ENCODE data around the gene MNX1.

The MNX1 gene

DNA sequence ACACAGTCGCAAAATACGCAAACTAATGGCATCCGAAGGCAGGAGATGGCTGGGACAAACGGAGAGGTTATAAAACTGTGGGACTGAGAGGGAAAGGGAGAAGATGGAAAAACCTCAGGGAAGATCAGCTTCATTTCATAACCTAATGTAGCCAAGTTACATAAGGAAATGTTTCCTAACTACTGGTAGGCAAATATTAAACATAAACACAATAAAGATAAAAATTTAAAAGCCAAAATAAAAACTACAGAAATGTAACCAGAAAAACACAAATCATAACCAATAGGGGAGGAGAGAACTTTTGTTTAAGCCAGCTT, 13.1 kb upstream of the MNX1 start:
- Histone ChIP-seq H4K20me1 (ENCODE audit: control insufficient read depth, insufficient read depth, low read depth, low read length) (no peaks in the 10 kb centered on the region), H3K27me3 (ENCODE audit: control insufficient read depth, low read length) (peaks cover 31% of the 10 kb centered on the region), H3K9me2 (replicated peaks; ENCODE audit: control insufficient read depth, low read length) (no peaks in the 10 kb centered on the region), H3K9me3 (ENCODE audit: control insufficient read depth, insufficient read depth, low read length) (no peaks in the 10 kb centered on the region), H3K36me3 (ENCODE audit: control insufficient read depth, low read length) (no peaks in the 10 kb centered on the region), H3F3A (ENCODE audit: control insufficient read depth, insufficient read depth) (no peaks in the 10 kb centered on the region), H3K79me2 (ENCODE audit: control insufficient read depth, low read length) (no peaks in the 10 kb centered on the region), H3K4me1 (ENCODE audit: control insufficient read depth, low read length) (no peaks in the 10 kb centered on the region), H3K4me2 (ENCODE audit: low read length) (no peak overlapping the region), H3K27ac (ENCODE audit: low read depth, low read length) (no peak overlapping the region), H3K4me3 (ENCODE audit: low read length) (no peak overlapping the region)
- TF ChIP-seq CTCF (IDR thresholded peaks at IDR 0.05; ENCODE audit: low read depth, low read length, poor library complexity, severe bottlenecking) (no peak), EZH2phosphoT487 (IDR thresholded peaks at IDR 0.05; ENCODE audit: borderline replicate concordance, low read length) (no peak)

DNA sequence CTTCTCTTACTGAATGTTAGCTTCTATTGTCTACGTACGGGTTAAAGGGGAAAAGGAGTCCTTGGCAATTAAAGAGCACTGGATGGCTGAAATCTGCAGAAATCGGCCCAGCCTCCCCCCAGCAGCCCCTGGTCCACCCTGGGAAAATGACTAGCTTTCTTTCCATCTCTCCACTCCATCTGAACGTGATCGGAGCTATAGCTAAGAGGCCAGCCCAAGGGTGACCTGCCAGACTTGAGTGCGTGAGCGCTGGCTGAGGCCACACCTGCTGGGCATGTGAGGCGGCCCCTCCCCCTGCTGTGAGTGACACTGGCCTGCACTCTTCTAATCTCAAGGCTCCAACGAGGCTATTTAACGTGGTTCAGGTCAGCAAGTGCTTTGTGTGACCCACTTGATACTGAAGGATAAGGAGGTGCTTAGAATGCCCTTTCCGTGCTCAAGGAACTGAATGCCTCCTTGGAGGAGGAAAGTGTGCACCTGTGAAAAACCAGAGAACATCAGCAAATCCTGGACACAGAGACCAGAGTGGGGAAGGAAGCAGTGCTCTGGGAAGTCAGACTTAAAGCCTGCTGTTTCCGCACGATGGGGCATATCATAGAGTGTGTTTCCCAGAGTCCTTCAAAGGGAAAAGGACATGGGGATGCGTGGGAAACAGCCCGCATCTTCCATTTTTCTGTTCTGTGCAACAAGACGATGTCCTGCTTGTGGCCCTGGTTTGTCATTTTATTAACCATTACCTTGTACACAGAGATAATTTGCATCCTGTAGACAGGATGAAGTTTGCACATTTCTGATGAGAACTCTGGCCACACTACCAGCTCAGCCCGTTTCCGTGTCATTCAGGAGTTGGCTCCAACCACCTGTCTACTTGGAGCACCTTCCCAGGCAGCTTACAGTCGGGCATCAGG, 12.5 kb upstream of the MNX1 start:
- H3K36me3 ChIP-seq (ENCODE audit: control insufficient read depth, low read length), result no peaks in the 10 kb centered on the region
- H3K4me1 ChIP-seq (ENCODE audit: control insufficient read depth, low read length), result no peaks in the 10 kb centered on the region
- peaks cover 33% of the 10 kb centered on the region for H3K27me3 ChIP-seq (ENCODE audit: control insufficient read depth, low read length)
- no peak overlapping the region for H3K4me2 ChIP-seq (ENCODE audit: low read length)
- no peaks in the 10 kb centered on the region for H4K20me1 ChIP-seq (ENCODE audit: control insufficient read depth, insufficient read depth, low read depth, low read length)
- no peaks in the 10 kb centered on the region for H3K79me2 ChIP-seq (ENCODE audit: control insufficient read depth, low read length)
- H3K4me3 ChIP-seq (ENCODE audit: low read length), result no peak overlapping the region
- H3K27ac ChIP-seq (ENCODE audit: low read depth, low read length), result no peak overlapping the region
- TF ChIP-seq EZH2phosphoT487 (IDR thresholded peaks at IDR 0.05; ENCODE audit: borderline replicate concordance, low read length), result no peak
- no peak for TF ChIP-seq CTCF (IDR thresholded peaks at IDR 0.05; ENCODE audit: low read depth, low read length, poor library complexity, severe bottlenecking)
- no peaks in the 10 kb centered on the region for H3K9me3 ChIP-seq (ENCODE audit: control insufficient read depth, insufficient read depth, low read length)
- H3K9me2 ChIP-seq (replicated peaks; ENCODE audit: control insufficient read depth, low read length), result no peaks in the 10 kb centered on the region
- no peaks in the 10 kb centered on the region for H3F3A ChIP-seq (ENCODE audit: control insufficient read depth, insufficient read depth)

GRCh38 chr7:157021871-157022680, 11.6 kb upstream of the MNX1 start:
- Histone ChIP-seq H3K9me3 (ENCODE audit: control insufficient read depth, insufficient read depth, low read length) (no peaks in the 10 kb centered on the region), H3K4me2 (ENCODE audit: low read length) (no peak overlapping the region), H3K4me3 (ENCODE audit: low read length) (no peak overlapping the region), H3K9me2 (replicated peaks; ENCODE audit: control insufficient read depth, low read length) (no peaks in the 10 kb centered on the region), H3K36me3 (ENCODE audit: control insufficient read depth, low read length) (no peaks in the 10 kb centered on the region), H3K27me3 (ENCODE audit: control insufficient read depth, low read length) (peaks cover 37% of the 10 kb centered on the region), H3K79me2 (ENCODE audit: control insufficient read depth, low read length) (no peaks in the 10 kb centered on the region), H4K20me1 (ENCODE audit: control insufficient read depth, insufficient read depth, low read depth, low read length) (no peaks in the 10 kb centered on the region), H3K4me1 (ENCODE audit: control insufficient read depth, low read length) (no peaks in the 10 kb centered on the region), H3K27ac (ENCODE audit: low read depth, low read length) (no peak overlapping the region), H3F3A (ENCODE audit: control insufficient read depth, insufficient read depth) (no peaks in the 10 kb centered on the region)
- no peak for TF ChIP-seq EZH2phosphoT487 (IDR thresholded peaks at IDR 0.05; ENCODE audit: borderline replicate concordance, low read length)
- no peak for TF ChIP-seq CTCF (IDR thresholded peaks at IDR 0.05; ENCODE audit: low read depth, low read length, poor library complexity, severe bottlenecking)
